ENCODE data around the gene HJURP.

HJURP gene

DNA sequence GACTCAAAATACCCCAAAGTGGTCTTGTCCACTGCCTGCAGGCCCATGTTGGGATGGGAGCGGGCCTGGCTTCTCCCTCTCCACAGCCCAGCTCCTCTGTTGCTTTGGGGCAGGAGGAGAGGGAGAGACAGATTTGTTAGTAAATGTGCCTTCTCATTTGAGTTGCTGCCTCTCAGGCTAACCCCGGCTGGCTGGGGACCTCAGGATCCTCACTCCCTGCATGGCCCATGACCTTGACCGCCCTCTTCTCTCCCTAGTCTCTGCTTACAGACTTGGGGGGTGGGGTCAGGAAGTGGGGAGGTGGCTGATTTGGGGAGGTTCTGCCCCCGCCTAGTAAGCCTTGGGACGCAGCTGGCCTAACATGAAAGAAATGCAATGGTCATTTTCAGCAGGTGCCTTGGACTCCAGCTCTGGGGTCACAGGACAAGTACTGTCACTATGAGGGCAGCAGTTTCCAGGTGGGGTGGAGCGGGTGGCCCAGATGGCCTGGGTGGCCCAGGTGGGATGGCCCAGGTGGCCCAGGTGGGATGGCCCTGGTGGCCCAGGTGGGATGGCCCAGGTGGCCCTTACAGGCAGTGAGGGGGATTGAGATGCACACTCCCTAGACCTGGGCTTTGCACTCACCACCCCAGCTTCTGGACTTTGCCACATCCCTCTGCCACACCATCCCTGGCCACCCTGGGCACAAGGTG is 24.1 kb downstream of the HJURP start:
- DNase-seq: no peak

DNA sequence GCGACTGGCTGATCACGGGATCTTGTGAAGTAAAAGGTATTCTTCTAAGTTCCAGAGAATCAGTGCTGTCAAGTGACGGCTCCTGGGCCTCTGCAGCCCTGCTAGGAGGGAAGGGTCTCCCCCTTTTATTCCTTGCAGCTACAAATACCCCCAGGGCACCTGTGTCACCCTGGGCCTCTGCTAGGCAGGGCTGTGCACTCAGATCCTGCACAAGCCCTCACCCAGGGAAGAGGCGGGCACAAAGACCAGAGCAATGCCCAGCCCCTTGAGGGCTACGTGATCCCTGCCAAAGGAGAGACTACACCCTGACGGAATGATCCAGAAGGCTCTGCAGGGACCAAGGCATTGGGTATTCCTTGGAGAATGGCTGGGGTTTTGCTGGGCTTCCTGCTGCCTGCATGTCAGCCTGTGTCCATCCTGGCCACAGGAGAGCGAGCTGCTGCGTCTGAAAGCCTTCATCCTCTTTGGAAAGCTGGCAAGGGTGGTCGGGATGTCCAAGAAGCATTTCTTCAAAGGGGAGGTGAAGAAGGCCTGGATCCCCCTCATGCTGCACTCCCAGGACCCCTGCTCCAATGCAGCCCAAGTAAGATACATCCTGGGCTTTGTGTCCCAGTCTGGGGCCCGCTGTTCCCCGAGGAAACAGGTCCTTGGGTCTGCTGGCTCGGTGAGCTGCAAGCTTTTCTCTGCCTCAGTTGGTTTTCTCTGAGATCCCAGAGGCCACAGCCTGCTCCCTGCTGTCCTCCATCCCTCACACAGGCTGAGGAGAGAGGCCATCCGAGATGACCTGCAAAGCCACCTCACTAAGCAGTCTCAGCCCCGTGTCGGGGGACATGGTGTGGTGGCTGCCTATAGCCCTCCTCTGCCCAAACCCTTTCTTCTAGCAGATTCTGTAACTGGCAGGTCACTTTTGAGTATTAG is 24.9 kb downstream of the HJURP start:
- DNase-seq: no peak

DNA sequence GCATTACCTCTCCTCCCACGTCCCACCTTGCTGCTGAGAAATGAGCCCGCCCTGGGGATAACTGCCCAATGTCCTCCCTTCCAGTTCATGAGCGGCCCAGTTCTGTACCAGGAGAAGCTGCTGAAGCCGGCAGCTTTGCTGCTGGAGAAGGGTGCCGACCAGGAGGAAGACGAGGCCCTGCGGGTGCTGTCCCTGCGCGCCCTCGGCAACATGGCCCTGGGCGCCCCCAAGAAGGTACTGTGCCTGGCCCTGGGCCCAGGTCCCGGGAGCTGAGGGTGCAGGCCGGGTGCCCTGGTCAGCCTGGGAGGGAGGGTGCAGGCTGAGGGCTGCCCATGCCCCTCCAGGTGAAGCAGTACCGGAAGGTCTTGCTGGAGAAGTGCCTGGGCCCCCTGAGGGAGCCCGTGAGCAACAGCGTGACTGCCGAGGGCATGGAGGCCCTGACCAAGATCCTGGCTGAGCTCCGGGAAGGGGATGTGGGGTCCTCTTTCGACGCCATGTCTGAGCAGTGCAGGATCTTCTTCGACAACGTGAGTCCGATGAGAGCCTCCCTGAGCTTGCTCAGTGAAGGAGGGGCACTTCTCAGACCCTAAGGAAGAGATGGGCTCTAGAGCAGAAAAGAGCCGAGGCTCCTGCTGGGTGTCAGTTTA is 25.7 kb downstream of the HJURP start:
- DNase-seq: no peak

GRCh38 chr2:233824373-233824772 is 30.0 kb downstream of the HJURP start:
- no peak for DNase-seq

- DNase-seq: no peak
Measured at GRCh38 chr2:233823731-233824121, 30.6 kb downstream of the HJURP start.

DNA sequence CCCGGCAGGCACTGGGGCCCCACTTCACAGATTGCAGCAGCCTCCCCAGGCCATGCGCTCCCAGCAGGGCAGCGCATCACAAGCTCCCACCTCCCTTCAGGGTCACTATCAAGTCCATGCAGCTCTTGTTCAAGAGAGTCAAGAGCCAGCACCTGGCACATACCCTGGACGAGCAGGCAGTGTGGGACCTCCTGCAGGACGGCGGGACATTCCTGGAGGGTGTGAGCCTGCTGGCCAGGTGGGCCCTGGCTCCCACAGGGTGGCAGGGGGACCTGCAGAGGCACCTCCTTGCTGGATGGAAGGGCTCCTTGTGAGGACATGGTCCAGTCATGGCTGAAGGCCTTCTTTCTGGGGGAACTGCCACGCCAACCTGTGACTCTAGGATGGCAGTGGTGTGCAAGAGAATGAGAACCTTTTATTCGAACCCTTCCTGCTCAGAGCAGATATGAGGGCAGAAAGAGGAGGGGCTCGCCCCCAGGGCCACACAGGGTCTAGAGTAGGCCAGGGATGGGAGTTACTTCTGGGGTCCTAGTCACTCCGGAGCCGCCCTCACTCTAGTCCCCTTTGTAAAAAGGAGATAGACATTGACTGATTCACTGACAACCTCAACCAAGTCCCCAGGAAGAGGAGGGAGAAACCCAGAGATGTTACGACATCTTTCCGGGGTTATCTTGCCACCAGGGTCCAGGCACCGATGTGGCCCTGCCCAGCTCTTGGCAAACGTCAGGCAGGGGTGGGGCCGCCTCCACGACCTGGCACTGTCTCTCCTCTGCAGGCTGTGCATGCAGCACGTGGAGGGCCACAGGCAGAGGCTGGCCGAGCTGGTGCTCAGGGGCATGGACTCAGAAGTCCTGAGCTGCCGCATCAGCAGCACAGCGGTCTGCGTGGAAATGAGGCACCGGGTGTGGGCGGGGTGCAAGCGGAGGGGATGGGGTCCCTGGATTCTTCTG is 31.3 kb downstream of the HJURP start:
- DNase-seq: no peak

- no peak for DNase-seq
Measured at GRCh38 chr2:233822101-233822771, 32.1 kb downstream of the HJURP start.

DNA sequence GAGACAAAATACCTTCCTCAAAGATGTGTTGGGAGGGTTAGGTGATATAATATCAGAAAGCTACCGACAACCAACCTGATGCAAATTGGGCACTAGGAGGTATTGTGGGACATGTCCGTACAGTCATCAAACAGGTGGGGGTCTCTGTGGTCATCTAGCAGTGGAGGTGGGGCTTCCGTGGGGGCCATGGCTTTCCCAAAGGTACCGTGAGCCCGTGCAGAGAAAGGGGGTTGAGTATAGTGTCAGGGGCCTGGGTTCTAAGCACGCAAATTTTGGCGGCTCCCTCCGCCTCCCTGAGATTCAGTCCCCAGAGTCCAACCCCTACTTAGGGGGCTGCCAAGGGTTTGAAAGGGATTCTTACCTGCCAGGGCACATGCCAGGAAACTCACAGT is 32.6 kb downstream of the HJURP start:
- DNase-seq: no peak

GRCh38 chr2:233821196-233821595 is 33.1 kb downstream of the HJURP start:
- DNase-seq: no peak

DNA sequence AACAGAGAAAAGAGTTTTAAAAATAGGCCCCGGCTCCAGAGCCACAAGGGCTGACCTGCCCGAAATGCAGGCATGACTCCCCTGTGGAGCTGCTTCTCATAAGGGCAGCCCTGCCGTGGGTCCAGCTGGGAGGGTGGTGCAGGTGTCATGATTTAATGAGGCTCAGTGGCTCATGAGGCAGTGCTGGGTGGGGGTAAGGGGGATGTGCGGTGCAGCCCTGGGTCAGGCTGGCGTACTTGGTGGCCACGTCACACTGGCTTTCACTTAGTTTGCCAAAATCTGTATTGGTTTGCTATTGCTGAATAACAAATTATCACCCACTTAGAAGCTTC is 33.6 kb downstream of the HJURP start:
- DNase-seq: no peak

DNA sequence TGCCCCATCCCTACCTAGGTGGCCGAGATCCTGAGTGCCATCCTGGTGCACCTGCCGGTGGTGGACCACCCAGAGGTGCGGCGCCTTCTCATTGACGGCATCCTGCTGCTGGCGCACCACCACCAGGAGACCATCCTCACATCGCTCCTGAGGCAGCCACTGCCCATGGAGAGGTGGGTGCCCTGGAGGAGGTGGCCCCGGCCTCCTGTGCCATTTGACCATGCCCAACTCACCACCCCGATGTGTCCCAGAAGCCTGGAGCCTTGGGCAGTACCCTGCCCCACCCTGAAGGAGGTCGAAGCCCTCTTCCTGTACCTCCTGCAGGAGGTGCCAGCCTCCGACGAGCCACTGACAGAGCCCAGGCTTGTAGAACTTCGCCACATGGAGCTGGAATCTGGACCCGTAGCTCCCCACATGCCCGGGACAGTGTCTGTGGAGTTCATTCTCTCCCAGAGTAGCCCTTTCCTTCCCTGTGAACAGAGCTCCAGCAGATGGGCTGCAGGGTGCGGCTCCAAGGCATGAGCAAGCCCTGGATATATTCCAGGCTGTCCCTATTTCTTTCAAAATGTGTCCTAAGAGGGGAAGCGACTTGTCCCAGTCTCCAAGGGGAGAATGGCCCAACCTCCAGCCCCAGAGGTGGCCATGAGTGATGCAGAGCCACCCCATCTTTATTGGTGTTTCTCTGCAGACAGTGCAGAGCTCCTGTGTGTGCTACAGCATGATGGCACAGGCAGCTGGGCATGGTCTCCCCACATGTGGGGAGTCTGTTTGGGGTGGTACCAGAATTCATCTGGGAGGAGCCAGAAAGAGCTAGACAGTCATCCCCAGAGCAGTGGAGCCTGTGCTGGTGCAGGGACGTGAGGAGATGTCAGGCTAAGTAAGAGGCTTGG is 34.2 kb downstream of the HJURP start:
- no peak for DNase-seq

DNA sequence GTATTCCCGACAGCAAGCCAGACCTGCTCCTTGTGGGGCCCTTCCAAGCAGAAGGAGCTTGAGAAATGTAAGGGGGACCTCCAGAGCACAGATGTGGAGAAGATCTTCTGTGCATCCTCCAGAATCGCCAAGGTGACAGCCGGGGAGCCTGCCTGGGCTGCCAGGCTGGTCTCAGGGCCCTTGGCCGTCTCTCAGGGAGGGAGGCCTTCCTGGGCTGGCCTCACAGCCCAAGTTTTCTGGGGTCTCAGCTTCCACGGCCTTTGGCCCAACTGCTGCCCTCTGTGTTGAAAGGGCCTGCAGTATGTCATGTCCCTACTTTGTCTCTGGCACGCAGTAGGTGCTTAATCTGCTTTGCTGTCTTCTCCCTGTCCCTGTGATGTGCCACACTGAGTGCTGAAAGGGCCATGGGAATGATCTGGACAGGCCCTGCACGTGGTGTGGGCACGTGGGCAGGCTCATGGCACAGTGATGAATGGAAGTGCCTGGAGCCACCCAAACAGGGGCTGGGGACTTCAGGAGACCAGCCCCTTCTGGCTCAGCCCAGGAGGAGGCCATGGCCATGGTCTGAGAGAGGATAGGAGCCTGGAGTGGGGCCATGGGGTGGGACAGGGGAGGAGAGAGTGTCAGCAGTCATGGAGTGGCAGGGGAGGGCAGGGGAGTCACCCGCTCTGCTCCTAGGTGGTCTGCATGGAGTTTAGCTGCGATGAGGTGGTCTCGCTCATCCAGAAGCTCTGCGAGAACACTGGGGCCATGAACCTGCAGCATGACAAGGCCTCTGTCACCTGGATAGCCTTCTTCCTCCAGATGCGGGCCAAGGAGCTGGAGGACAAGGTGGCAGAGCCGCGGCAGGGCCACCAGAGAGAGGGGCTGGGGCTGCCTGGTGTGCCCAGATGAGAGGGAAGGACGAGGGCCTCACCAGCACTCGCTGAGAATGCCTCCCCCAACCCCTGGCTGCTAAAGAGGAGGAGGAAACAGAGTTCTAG is 35.4 kb downstream of the HJURP start:
- DNase-seq: no peak

DNA sequence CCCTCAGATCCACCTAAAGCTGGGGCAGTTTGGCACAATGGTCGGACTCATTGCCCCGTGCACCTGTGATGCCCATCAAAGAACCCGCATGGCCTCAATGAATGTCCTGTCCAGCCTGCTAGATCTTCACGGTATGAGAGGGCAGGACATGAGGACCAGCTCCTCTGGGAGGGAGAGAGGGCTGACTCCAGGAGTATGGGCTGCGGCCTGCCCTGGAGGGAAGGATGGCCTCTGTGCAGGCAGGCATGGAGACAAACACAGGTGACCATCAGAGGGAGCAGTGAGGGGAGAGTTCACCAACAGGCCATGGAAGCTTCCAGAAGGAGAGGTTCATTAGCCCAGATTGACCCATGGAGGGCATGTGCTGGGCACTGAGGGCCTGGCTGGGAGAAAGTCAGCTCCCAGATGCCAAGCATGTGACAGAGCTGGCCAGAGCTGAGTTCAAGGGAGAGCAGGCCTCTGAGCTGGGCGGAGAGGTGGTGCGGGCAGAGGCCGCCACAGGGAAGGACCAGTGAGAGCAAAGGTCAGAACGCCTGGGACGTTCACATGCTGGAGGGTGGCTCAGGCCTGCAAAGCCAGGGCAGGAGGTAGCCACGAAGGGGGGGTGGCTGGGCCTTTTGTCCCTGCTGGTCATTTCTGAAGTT is 36.2 kb downstream of the HJURP start:
- DNase-seq: no peak

GRCh38 chr2:233817361-233817911 is 36.9 kb downstream of the HJURP start:
- DNase-seq: no peak

DNA sequence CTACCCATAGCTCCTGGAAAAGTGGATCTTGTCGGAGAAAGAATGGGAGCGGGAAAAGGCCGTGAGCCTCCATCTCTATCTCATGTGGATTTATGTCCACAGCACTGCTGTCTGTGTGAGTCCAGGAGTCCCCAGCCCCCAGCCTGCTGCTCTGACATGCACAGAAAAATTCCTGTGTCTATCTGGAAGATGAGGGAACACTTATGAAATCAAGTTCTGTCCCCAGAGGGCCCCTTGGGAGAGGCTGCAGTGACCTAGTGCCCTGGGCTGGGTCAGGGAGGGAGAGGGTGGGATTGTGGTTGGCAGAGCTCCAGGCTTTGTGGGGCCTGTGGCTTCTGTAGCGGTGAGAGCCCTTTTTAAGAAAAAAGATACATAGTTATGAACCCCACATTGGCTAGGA is 37.6 kb downstream of the HJURP start:
- no peak for DNase-seq

DNA sequence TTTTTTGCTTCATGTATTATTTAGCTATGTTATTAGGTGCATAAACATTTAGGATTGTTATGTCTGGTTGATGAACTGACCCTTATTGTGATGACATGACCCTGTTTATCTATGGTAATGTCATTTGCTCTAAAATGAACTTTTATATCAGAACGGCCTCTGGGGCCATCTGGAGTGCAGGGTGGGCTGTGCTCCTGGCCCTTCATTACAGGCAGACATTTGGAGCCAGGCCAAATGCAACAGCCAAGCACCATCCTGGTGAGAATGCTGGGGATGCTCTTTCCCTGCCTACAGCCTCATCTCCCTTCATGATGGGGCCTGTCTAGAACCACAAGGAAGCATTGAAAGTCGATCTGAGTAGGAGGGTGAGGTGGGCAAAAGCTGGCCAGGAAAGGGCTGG is 38.0 kb downstream of the HJURP start:
- no peak for DNase-seq

- no peak for DNase-seq
Measured at GRCh38 chr2:233815861-233816260, 38.5 kb downstream of the HJURP start.

DNA sequence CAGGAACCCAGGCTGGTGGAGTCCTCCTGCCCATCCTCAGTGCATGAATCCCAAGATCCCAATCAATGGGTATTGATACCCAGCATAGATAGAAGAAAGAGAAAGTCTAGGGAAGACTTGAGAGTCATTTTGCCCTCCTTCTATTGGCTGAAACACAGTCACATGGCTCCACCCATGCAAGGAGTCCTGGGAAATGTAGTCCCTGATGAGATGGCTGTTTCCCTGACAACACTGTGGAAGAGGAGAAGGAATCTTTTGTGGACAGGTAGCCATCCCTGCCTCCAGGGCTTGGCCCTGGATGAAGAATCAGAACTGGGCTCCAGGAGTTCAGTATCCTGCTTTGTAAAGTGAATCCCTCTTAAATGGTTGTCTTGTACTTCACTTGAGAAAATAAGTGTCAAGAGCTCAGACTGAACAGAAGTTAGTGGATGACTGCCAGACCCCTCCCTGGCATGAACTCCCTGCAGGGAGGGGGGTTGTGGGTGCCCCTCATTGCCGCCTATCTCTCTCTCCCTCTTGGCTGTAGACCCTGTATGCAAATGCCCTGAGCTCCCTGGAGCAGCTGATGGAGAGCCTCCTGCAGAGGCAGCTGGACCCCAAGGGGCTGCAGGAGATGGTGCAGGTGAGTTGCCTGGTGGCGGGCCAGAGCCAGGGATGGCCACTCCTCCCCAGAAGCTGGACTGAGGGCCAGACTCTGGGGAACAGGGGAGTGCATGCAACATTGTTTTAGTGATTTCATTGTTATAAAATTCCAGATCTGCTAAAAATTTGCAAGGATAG is 40.1 kb downstream of the HJURP start:
- DNase-seq: no peak
